HTERT RPE-1 (cell line): Measurements from ENCODE around the gene SPAST.
"Not testable (repeated sequence)": the region's sequence is repeated elsewhere in the genome, so short reads cannot be mapped to it uniquely, and the experiment has no call there.

Source experiments
- in situ Hi-C: fragments of 300-500 bp; cut with MboI; formaldehyde crosslinking; loops from 4 replicates; pipeline ENCODE4 v1.14.3; 2020; ENCODE audit warnings: low sequenced_read_pairs

SPAST gene

GRCh38 chr2:32063310-32064020, at the start of gene SPAST:
TSS of gene SPAST (plus strand) at chr2:32063556. CDS start at chr2:32063832, 276 bp downstream.
- in situ Hi-C loops = no loop called here

GRCh38 chr2:32018789-32019482, 44.4 kb upstream of the SPAST start:
- in situ Hi-C loops = not testable (repeated sequence)

GRCh38 chr2:32034198-32034887, 29.0 kb upstream of the SPAST start:
- in situ Hi-C loops = not testable (repeated sequence)

- in situ Hi-C loops = no loop called here
Measured at GRCh38 chr2:32039447-32040219, 23.7 kb upstream of the SPAST start, which contains the start of gene DPY30. TSS of gene DPY30 (minus strand) at chr2:32039805. CDS start at chr2:32039456, 349 bp downstream.

- in situ Hi-C loops = no loop called here
Measured at GRCh38 chr2:32043561-32043960, 19.8 kb upstream of the SPAST start.

- in situ Hi-C loops = no loop called here
Measured at GRCh38 chr2:32051836-32052439, 11.4 kb upstream of the SPAST start.

- in situ Hi-C loops = not testable (repeated sequence)
Measured at GRCh38 chr2:32054583-32054982, 8.8 kb upstream of the SPAST start.

- in situ Hi-C loops = no loop called here
Measured at GRCh38 chr2:32058130-32058529, 5.2 kb upstream of the SPAST start.

- in situ Hi-C loops = no loop called here
Measured at GRCh38 chr2:32060266-32060665, 3.1 kb upstream of the SPAST start.

GRCh38 chr2:32061430-32061829, 1.9 kb upstream of the SPAST start:
- in situ Hi-C loops = no loop called here

- in situ Hi-C loops = no loop called here
Measured at GRCh38 chr2:32061973-32062861, 1.1 kb upstream of the SPAST start.

GRCh38 chr2:32064021-32064601, 755 bp downstream of the SPAST start:
- in situ Hi-C loops = no loop called here

GRCh38 chr2:32064713-32065112, 1.4 kb downstream of the SPAST start:
- in situ Hi-C loops = no loop called here

GRCh38 chr2:32067549-32067948, 4.2 kb downstream of the SPAST start:
- in situ Hi-C loops = no loop called here

GRCh38 chr2:32074134-32074506, 10.8 kb downstream of the SPAST start:
- in situ Hi-C loops = no loop called here

- in situ Hi-C loops = no loop called here
Measured at GRCh38 chr2:32095671-32096070, 32.3 kb downstream of the SPAST start.

- in situ Hi-C loops = no loop called here
Measured at GRCh38 chr2:32108111-32108510, 44.8 kb downstream of the SPAST start.

- in situ Hi-C loops = no loop called here
Measured at GRCh38 chr2:32118055-32118454, 54.7 kb downstream of the SPAST start.

GRCh38 chr2:32119161-32119560, 55.8 kb downstream of the SPAST start:
- in situ Hi-C loops = no loop called here
